Neural progenitor cell (in vitro differentiated cells): ENCODE data around the gene PCYOX1L. TPM values are rescaled to one million over a fixed set of nuclear protein-coding genes. Genes with fewer than 3 reads are reported as not detected.

Experiments
- DNase-seq: peaks from one replicate; pipeline ENCODE4 v3.0.0-alpha.2; 2016; ENCODE audit warnings: low spot score
- H2AFZ ChIP-seq: fragments of 200-600 bp; sonication (generic); replicated peaks from 2 replicates; pipeline ENCODE4 v1.6.1; 2016; ENCODE audit warnings: antibody characterized with exemption
- H3F3A ChIP-seq: fragments of 200-600 bp; sonication (generic); 2 replicates; pipeline ENCODE4 v1.6.1; 2016; ENCODE audit warnings: antibody characterized with exemption, low read depth
- H3K27ac ChIP-seq: fragments of 200-600 bp; sonication (generic); 2 replicates; pipeline ENCODE4 v1.5.1; 2016; ENCODE audit warnings: mild to moderate bottlenecking
- H3K27me3 ChIP-seq: fragments of 200-600 bp; sonication (generic); 2 replicates; pipeline ENCODE4 v1.6.1; 2016; ENCODE audit warnings: mild to moderate bottlenecking, moderate library complexity
- H3K36me3 ChIP-seq: fragments of 200-600 bp; sonication (generic); 2 replicates; pipeline ENCODE4 v1.5.1; 2016
- H3K4me1 ChIP-seq: fragments of 200-600 bp; sonication (generic); 2 replicates; pipeline ENCODE4 v1.6.1; 2016; ENCODE audit warnings: mixed run types
- H3K4me2 ChIP-seq: fragments of 200-600 bp; sonication (generic); 2 replicates; pipeline ENCODE4 v1.6.1; 2016
- H3K4me3 ChIP-seq: fragments of 200-600 bp; sonication (generic); 2 replicates; pipeline ENCODE4 v1.5.1; 2016
- H3K79me2 ChIP-seq: fragments of 200-600 bp; sonication (generic); 2 replicates; pipeline ENCODE4 v1.6.1; 2016; ENCODE audit warnings: low read depth
- H3K9ac ChIP-seq: fragments of 200-600 bp; sonication (generic); 2 replicates; pipeline ENCODE4 v1.6.1; 2016
- H3K9me3 ChIP-seq: fragments of 200-600 bp; sonication (generic); 2 replicates; pipeline ENCODE4 v1.5.1; 2016; ENCODE audit warnings: low read depth
- H4K20me1 ChIP-seq: fragments of 200-600 bp; sonication (generic); 2 replicates; pipeline ENCODE4 v1.6.1; 2016; ENCODE audit warnings: low read depth
- H3K27ac Mint-ChIP-seq: 3 replicates; pipeline ENCODE4 v1.8.0; 2021; ENCODE audit warnings: mixed read lengths
- H3K27me3 Mint-ChIP-seq: 2 replicates; pipeline ENCODE4 v1.8.0; 2022; ENCODE audit warnings: low read depth, mild to moderate bottlenecking, inconsistent platforms, moderate library complexity, mixed read lengths; ENCODE audit not compliant: insufficient read depth
- H3K36me3 Mint-ChIP-seq: 3 replicates; pipeline ENCODE4 v1.8.0; 2021; ENCODE audit warnings: mixed read lengths
- H3K4me1 Mint-ChIP-seq: 3 replicates; pipeline ENCODE4 v1.8.0; 2021; ENCODE audit warnings: mixed read lengths
- H3K4me3 Mint-ChIP-seq: 3 replicates; pipeline ENCODE4 v1.8.0; 2021; ENCODE audit warnings: mild to moderate bottlenecking, moderate library complexity, mixed read lengths
- H3K9me3 Mint-ChIP-seq: 3 replicates; pipeline ENCODE4 v1.8.0; 2020; ENCODE audit warnings: mixed read lengths
- CTCF ChIP-seq: fragments of 200-600 bp; sonication (generic); IDR thresholded peaks from 2 replicates; pipeline ENCODE4 v1.5.1; 2017; ENCODE audit warnings: antibody characterized with exemption, mild to moderate bottlenecking
- EZH2 ChIP-seq: fragments of 200-600 bp; sonication (generic); IDR thresholded peaks from 2 replicates; pipeline ENCODE4 v1.6.1; 2017; ENCODE audit warnings: antibody characterized with exemption, mild to moderate bottlenecking, moderate library complexity
- EZH2phosphoT487 ChIP-seq: fragments of 200-600 bp; sonication (generic); IDR thresholded peaks from 2 replicates; pipeline ENCODE4 v1.6.1; 2017; ENCODE audit warnings: antibody characterized with exemption
- total RNA-seq: library from RNA; depleted of rRNA; stranded (reverse); fragments of >200 nt; gene quantifications from 2 replicates; pipeline ENCODE4 v1.2.3, GENCODE V29; 2015; ENCODE audit warnings: low replicate concordance

PCYOX1L gene
- total RNA-seq, 1 donor from 2014 or later, result 16.4 TPM

- H3K4me3 Mint-ChIP-seq, result no peak overlapping the region
- Histone ChIP-seq H3K4me1 (peaks cover 4% of the 10 kb centered on the region), H4K20me1 (no peaks in the 10 kb centered on the region), H3F3A (peaks cover 5% of the 10 kb centered on the region), H3K4me2 (no peak overlapping the region), H3K4me3 (no peak overlapping the region), H2AFZ (no peak overlapping the region), H3K27ac (no peak overlapping the region), H3K36me3 (no peaks in the 10 kb centered on the region), H3K27me3 (no peaks in the 10 kb centered on the region), H3K79me2 (peaks cover 14% of the 10 kb centered on the region), H3K9me3 (no peaks in the 10 kb centered on the region), H3K9ac (no peak overlapping the region)
- H3K36me3 Mint-ChIP-seq, result peaks cover under 1% of the 10 kb centered on the region
- H3K4me1 Mint-ChIP-seq, result peaks cover 18% of the 10 kb centered on the region
- TF ChIP-seq EZH2phosphoT487, result no peak
- no peak for TF ChIP-seq EZH2
- TF ChIP-seq CTCF, result no peak
- DNase-seq, result no peak
- no peaks in the 10 kb centered on the region for H3K9me3 Mint-ChIP-seq
- no peak overlapping the region for H3K27ac Mint-ChIP-seq
- H3K27me3 Mint-ChIP-seq, result no peaks in the 10 kb centered on the region
Measured at GRCh38 chr5:149341876-149342275, 16.0 kb upstream of the PCYOX1L start.

DNA sequence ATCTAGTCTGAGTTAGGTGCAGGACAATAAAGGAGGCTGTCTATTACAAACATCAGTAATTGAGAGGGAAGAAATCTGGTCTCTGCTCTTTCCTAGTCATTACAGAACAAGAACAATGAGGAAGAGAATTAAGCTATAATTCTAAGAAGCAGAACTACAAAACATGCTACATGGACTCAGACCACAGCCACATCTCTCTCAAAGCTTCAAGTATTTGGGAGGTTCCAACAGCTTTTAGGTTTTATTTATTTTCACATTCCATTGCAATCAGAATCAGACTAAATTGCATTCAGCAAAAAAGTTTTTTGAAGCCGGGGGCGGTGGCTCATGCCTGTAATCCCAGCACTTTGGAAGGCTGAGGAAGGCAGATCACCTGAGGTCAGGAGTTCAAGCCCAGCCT, 13.7 kb upstream of the PCYOX1L start:
- Histone ChIP-seq H4K20me1 (peaks cover 10% of the 10 kb centered on the region), H3K9me3 (no peaks in the 10 kb centered on the region), H3K27ac (no peak overlapping the region), H3K4me3 (peak overlapping the region; percentile 60), H3K4me2 (peak overlapping the region; percentile 77), H3F3A (peaks cover 5% of the 10 kb centered on the region), H3K4me1 (peaks cover 10% of the 10 kb centered on the region), H2AFZ (no peak overlapping the region), H3K27me3 (no peaks in the 10 kb centered on the region), H3K36me3 (peaks cover 10% of the 10 kb centered on the region), H3K9ac (no peak overlapping the region), H3K79me2 (peaks cover 37% of the 10 kb centered on the region)
- Mint-ChIP-seq H3K36me3 (peaks cover 11% of the 10 kb centered on the region), H3K4me1 (peaks cover 24% of the 10 kb centered on the region), H3K27me3 (no peaks in the 10 kb centered on the region), H3K4me3 (peak overlapping the region; percentile 96), H3K27ac (no peak overlapping the region), H3K9me3 (no peaks in the 10 kb centered on the region)
- no peak for TF ChIP-seq EZH2phosphoT487
- TF ChIP-seq CTCF, result no peak
- TF ChIP-seq EZH2, result no peak
- DNase-seq, result no peak

GRCh38 chr5:149345147-149345891, 12.5 kb upstream of the PCYOX1L start, which contains the start of gene GRPEL2:
GRPEL2 (plus strand) TSS chr5:149345499; CDS start chr5:149345540, 41 bp downstream.
- Histone ChIP-seq H3K36me3 (peaks cover 14% of the 10 kb centered on the region), H3K27me3 (no peaks in the 10 kb centered on the region), H3K9ac (peak within 1 kb of the TSS; percentile 60), H3F3A (peaks cover 5% of the 10 kb centered on the region), H3K79me2 (peaks cover 40% of the 10 kb centered on the region), H2AFZ (peak within 1 kb of the TSS; percentile 90), H3K4me1 (peaks cover 10% of the 10 kb centered on the region), H3K9me3 (no peaks in the 10 kb centered on the region), H3K4me2 (peak within 1 kb of the TSS; percentile 77), H4K20me1 (peaks cover 10% of the 10 kb centered on the region), H3K27ac (no peak within 1 kb of the TSS), H3K4me3 (peak within 1 kb of the TSS; percentile 60)
- Mint-ChIP-seq H3K27me3 (no peaks in the 10 kb centered on the region), H3K36me3 (peaks cover 19% of the 10 kb centered on the region), H3K27ac (peak within 1 kb of the TSS; percentile 88), H3K4me3 (peak within 1 kb of the TSS; percentile 96), H3K4me1 (peaks cover 24% of the 10 kb centered on the region), H3K9me3 (no peaks in the 10 kb centered on the region)
- peak; percentile 98 for DNase-seq
- TF ChIP-seq EZH2phosphoT487 (no peak), CTCF (no peak), EZH2 (peak; percentile 60)
